IMR-90 (cell line): ENCODE measurements around the gene ASXL1.

Experiments
- BHLHE40 ChIP-seq: fragments of 150-350 bp; IDR thresholded peaks from 2 replicates; pipeline ENCODE4 v1.6.1; 2016; ENCODE audit warnings: mild to moderate bottlenecking, low read depth, low read length
- MAFK ChIP-seq: IDR thresholded peaks from 2 replicates; pipeline ENCODE4 v1.6.1; 2012; ENCODE audit warnings: low read depth, low read length, improper control_type of control experiment
- MXI1 ChIP-seq: IDR thresholded peaks from 2 replicates; pipeline ENCODE4 v1.6.1; 2012; ENCODE audit warnings: low read depth, mild to moderate bottlenecking, low read length, moderate library complexity, borderline replicate concordance
- POLR2A ChIP-seq: IDR thresholded peaks from 2 replicates; pipeline ENCODE4 v1.6.1; 2012; ENCODE audit warnings: mild to moderate bottlenecking, low read depth, low read length
- RCOR1 ChIP-seq: IDR thresholded peaks from 2 replicates; pipeline ENCODE4 v1.6.1; 2012; ENCODE audit warnings: mild to moderate bottlenecking, low read length, improper control_type of control experiment; ENCODE audit not compliant: insufficient replicate concordance
- RFX5 ChIP-seq: IDR thresholded peaks from 2 replicates; pipeline ENCODE4 v1.8.0; 2012; ENCODE audit warnings: low read depth, mild to moderate bottlenecking, low read length, moderate library complexity
- SMC3 ChIP-seq: fragments of 150-350 bp; IDR thresholded peaks from 2 replicates; pipeline ENCODE4 v1.6.1; 2016; ENCODE audit warnings: low read depth, mild to moderate bottlenecking, antibody characterized with exemption, low read length, moderate library complexity
- TF ChIP-seq, protein P1 (sequence below): fragments of 150-350 bp; IDR thresholded peaks from 2 replicates; pipeline ENCODE4 v1.6.1; 2016; ENCODE audit warnings: low read depth, mild to moderate bottlenecking, low read length, moderate library complexity, borderline replicate concordance
- TF ChIP-seq, protein P2 (sequence below): conservative IDR thresholded peaks from 2 replicates; pipeline ENCODE4 v1.5.1; 2012; ENCODE audit warnings: mild to moderate bottlenecking, low read depth, low read length, improper control_type of control experiment
- TF ChIP-seq, protein P3 (sequence below): fragments of 150-350 bp; IDR thresholded peaks from 2 replicates; pipeline ENCODE4 v1.6.1; 2017; ENCODE audit warnings: mild to moderate bottlenecking, antibody characterized with exemption, low read length, low read depth

DNA sequence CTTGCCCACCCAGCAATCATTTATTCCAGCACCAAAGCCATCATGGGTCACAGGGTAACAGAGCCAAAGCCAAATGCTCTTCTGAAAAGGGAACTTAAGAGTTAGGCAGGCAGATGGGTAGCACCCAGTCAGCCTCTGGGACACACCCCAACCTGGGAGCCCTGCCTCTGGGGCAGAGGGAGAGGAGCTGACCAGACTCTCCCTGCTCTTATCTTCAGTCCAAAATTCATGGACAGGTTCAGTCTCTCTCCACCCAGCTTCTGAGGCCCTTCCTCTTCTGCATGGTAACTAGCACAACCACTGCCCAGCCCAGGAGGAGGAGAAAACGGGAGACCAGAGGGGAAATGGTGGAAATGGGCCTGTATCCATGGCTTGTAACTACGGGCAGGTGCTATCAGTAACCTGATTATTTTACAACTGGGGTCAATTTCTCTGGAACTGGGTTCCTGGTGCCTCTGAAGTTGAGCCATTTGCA lies 121.6 kb downstream of the ASXL1 start:
- TF ChIP-seq, protein P1, sequence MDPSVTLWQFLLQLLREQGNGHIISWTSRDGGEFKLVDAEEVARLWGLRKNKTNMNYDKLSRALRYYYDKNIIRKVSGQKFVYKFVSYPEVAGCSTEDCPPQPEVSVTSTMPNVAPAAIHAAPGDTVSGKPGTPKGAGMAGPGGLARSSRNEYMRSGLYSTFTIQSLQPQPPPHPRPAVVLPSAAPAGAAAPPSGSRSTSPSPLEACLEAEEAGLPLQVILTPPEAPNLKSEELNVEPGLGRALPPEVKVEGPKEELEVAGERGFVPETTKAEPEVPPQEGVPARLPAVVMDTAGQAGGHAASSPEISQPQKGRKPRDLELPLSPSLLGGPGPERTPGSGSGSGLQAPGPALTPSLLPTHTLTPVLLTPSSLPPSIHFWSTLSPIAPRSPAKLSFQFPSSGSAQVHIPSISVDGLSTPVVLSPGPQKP, result no peak
- no peak for TF ChIP-seq MAFK
- no peak for TF ChIP-seq RCOR1
- TF ChIP-seq, protein P2, sequence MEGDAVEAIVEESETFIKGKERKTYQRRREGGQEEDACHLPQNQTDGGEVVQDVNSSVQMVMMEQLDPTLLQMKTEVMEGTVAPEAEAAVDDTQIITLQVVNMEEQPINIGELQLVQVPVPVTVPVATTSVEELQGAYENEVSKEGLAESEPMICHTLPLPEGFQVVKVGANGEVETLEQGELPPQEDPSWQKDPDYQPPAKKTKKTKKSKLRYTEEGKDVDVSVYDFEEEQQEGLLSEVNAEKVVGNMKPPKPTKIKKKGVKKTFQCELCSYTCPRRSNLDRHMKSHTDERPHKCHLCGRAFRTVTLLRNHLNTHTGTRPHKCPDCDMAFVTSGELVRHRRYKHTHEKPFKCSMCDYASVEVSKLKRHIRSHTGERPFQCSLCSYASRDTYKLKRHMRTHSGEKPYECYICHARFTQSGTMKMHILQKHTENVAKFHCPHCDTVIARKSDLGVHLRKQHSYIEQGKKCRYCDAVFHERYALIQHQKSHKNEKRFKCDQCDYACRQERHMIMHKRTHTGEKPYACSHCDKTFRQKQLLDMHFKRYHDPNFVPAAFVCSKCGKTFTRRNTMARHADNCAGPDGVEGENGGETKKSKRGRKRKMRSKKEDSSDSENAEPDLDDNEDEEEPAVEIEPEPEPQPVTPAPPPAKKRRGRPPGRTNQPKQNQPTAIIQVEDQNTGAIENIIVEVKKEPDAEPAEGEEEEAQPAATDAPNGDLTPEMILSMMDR, result no peak
- no peak for TF ChIP-seq POLR2A
- TF ChIP-seq, protein P3, sequence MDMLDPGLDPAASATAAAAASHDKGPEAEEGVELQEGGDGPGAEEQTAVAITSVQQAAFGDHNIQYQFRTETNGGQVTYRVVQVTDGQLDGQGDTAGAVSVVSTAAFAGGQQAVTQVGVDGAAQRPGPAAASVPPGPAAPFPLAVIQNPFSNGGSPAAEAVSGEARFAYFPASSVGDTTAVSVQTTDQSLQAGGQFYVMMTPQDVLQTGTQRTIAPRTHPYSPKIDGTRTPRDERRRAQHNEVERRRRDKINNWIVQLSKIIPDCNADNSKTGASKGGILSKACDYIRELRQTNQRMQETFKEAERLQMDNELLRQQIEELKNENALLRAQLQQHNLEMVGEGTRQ, result no peak
- no peak for TF ChIP-seq MXI1
- TF ChIP-seq BHLHE40, result no peak
- no peak for TF ChIP-seq RFX5
- TF ChIP-seq SMC3, result no peak
